Transverse colon (tissue), 4 donors: Measurements from ENCODE around the gene SNTG2.

ENCODE experiments used
- POLR2AphosphoS5 ChIP-seq, 3 donors: sonication (generic); formaldehyde crosslinking; IDR thresholded peaks; one replicate each; pipeline ENCODE4 v1.6.1; 2016; ENCODE audit warnings: antibody characterized with exemption in 3 of 3
- TF ChIP-seq, protein P1 (sequence below), 5 experiments: fragments of 200-600 bp in 3 of 5; fragments of 450-650 bp in 2 of 5; sonication (generic) in 3 of 5; IDR thresholded peaks; 1 replicate in 2 of 5; 2 replicates in 3 of 5; pipeline ENCODE4 v1.5.1; 2016 to 2017; ENCODE audit warnings: antibody characterized with exemption in 5 of 5, inconsistent platforms in 3 of 5, mild to moderate bottlenecking in 2 of 5, moderate library complexity in 1 of 5

DNA sequence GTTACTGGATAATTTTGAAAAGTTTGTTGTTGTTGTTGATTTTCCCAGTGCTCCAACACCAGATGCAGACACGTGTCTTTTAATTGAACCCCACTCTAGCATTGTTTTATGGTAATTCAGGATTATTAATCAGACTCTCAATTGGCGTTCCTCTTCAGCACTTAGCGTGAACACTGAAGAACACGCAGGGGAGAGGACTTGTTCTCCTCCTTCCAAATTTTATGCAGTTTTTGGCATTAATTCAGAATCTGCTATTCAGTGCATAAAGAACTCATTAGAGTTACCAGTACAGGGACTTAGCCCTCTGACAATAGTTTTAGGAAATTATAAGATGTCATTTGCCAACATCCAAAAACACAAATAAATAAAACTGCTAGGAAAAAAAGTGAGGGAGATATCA lies 75.5 kb downstream of the SNTG2 start:
- TF ChIP-seq, protein P1, sequence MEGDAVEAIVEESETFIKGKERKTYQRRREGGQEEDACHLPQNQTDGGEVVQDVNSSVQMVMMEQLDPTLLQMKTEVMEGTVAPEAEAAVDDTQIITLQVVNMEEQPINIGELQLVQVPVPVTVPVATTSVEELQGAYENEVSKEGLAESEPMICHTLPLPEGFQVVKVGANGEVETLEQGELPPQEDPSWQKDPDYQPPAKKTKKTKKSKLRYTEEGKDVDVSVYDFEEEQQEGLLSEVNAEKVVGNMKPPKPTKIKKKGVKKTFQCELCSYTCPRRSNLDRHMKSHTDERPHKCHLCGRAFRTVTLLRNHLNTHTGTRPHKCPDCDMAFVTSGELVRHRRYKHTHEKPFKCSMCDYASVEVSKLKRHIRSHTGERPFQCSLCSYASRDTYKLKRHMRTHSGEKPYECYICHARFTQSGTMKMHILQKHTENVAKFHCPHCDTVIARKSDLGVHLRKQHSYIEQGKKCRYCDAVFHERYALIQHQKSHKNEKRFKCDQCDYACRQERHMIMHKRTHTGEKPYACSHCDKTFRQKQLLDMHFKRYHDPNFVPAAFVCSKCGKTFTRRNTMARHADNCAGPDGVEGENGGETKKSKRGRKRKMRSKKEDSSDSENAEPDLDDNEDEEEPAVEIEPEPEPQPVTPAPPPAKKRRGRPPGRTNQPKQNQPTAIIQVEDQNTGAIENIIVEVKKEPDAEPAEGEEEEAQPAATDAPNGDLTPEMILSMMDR (IDR thresholded peaks at IDR 0.05), result no peak
- TF ChIP-seq POLR2AphosphoS5 (IDR thresholded peaks at IDR 0.05), result no peak
